Keratinocyte (primary cell): Measurements from ENCODE around the gene GPR153. TPM values are rescaled to one million over a fixed set of nuclear protein-coding genes. Genes with fewer than 3 reads are reported as not detected.

ENCODE experiments used
- DNase-seq: peaks from one replicate; pipeline ENCODE4 v3.0.0-alpha.2; 2011; ENCODE audit warnings: low read depth, missing footprints, low spot score
- FAIRE-seq: peaks from 2 replicates; lab custom pipeline; 2011; peaks lifted over from hg19 to GRCh38; lab: Jason Lieb, UNC
- H2AFZ ChIP-seq: 2 replicates; pipeline ENCODE4 v1.6.0; 2012; ENCODE audit warnings: low read length, control low read depth, inconsistent platforms; ENCODE audit not compliant: control insufficient read depth
- H3K27ac ChIP-seq: 2 replicates; pipeline ENCODE4 v1.5.1; 2011; ENCODE audit warnings: low read length; ENCODE audit not compliant: control insufficient read depth, insufficient read depth
- H3K27me3 ChIP-seq: 3 replicates; pipeline ENCODE4 v1.6.0; 2011; ENCODE audit warnings: low read length; ENCODE audit not compliant: control insufficient read depth, insufficient read depth; ENCODE audit errors: extremely low read depth
- H3K36me3 ChIP-seq, 2 experiments: 2 replicates in 1 of 2; 3 replicates in 1 of 2; pipeline ENCODE4 v1.5.1; 2011; ENCODE audit warnings: low read length in 2 of 2, mild to moderate bottlenecking in 1 of 2; ENCODE audit not compliant: control insufficient read depth in 2 of 2, insufficient read depth in 2 of 2; ENCODE audit errors: extremely low read depth in 1 of 2
- H3K4me1 ChIP-seq: 3 replicates; pipeline ENCODE4 v1.5.1; 2011; ENCODE audit warnings: low read length; ENCODE audit not compliant: control insufficient read depth, insufficient read depth; ENCODE audit errors: extremely low read depth
- H3K4me2 ChIP-seq: 3 replicates; pipeline ENCODE4 v1.6.0; 2011; ENCODE audit warnings: low read depth, low read length; ENCODE audit not compliant: control insufficient read depth, insufficient read depth; ENCODE audit errors: extremely low read depth
- H3K4me3 ChIP-seq, 3 experiments: fragments of 200-600 bp in 1 of 3; sonication (generic) in 1 of 3; 2 replicates in 2 of 3; 3 replicates in 1 of 3; pipeline ENCODE4 v1.5.1; 2011 to 2016; ENCODE audit warnings: low read length in 3 of 3, mild to moderate bottlenecking in 3 of 3, control low read depth in 2 of 3, inconsistent platforms in 1 of 3, low read depth in 1 of 3, mixed read lengths in 1 of 3, mixed run types in 1 of 3, moderate library complexity in 1 of 3; ENCODE audit not compliant: control insufficient read depth in 2 of 3, insufficient read depth in 2 of 3; ENCODE audit errors: extremely low read depth in 1 of 3
- H3K79me2 ChIP-seq: 2 replicates; pipeline ENCODE4 v1.6.0; 2012; ENCODE audit warnings: low read length; ENCODE audit not compliant: control insufficient read depth, insufficient read depth
- H3K9ac ChIP-seq: 3 replicates; pipeline ENCODE4 v1.6.0; 2011; ENCODE audit warnings: low read length; ENCODE audit not compliant: control insufficient read depth, insufficient read depth; ENCODE audit errors: extremely low read depth
- H3K9me1 ChIP-seq: 3 replicates; pipeline ENCODE4 v1.6.0; 2011; ENCODE audit warnings: low read length; ENCODE audit not compliant: control insufficient read depth, insufficient read depth; ENCODE audit errors: extremely low read depth
- H3K9me3 ChIP-seq: 2 replicates; pipeline ENCODE4 v1.5.1; 2012; ENCODE audit warnings: low read depth, low read length; ENCODE audit not compliant: control insufficient read depth
- H4K20me1 ChIP-seq: 3 replicates; pipeline ENCODE4 v1.6.0; 2011; ENCODE audit warnings: low read length; ENCODE audit not compliant: control insufficient read depth, insufficient read depth; ENCODE audit errors: extremely low read depth
- EZH2 ChIP-seq: IDR thresholded peaks from one replicate; pipeline ENCODE4 v1.6.1; 2012; ENCODE audit warnings: inconsistent platforms, mild to moderate bottlenecking, low read length, moderate library complexity
- dilution Hi-C: fragments of 300-500 bp; cut with MboI; formaldehyde crosslinking; loops from one replicate; pipeline ENCODE4 v1.7.0; 2020; ENCODE audit warnings: low sequenced_read_pairs; ENCODE audit not compliant: extremely low pct_ligation_motif_present
- polyA plus RNA-seq, 5 experiments: library from polyadenylated mRNA; depleted of rRNA in 3 of 5; stranded (reverse) in 3 of 5; stranded (forward) in 1 of 5; unstranded in 1 of 5; fragments of >200 nt; gene quantifications; 1 replicate in 1 of 5; 2 replicates in 3 of 5; 3 replicates in 1 of 5; pipeline versions ENCODE4 v1.2.1 to v1.2.3, GENCODE V29; 2011 to 2012; ENCODE audit warnings: missing spikeins in 2 of 5, low read depth in 1 of 5, low replicate concordance in 1 of 5
- TF ChIP-seq, protein P1 (sequence below), 3 experiments: IDR thresholded peaks in 1 of 3; conservative IDR thresholded peaks in 1 of 3; optimal IDR thresholded peaks in 1 of 3; 2 replicates in 2 of 3; 3 replicates in 1 of 3; pipeline versions ENCODE3 to v1.5.1; 2011; ENCODE audit warnings: low read length in 3 of 3, mild to moderate bottlenecking in 3 of 3, moderate library complexity in 2 of 3, control low read depth in 1 of 3, inconsistent platforms in 1 of 3; ENCODE audit not compliant: insufficient read depth in 2 of 3; ENCODE audit errors: extremely low read depth in 1 of 3

The GPR153 gene
- polyA plus RNA-seq, 1 donor (not counting 4 experiments of a cell fraction or from before 2014, with no cell fraction given) = 7.2 TPM

- H3K4me1 ChIP-seq = peaks cover 15% of the 10 kb centered on the region
- peaks cover 3% of the 10 kb centered on the region for H3K9me1 ChIP-seq
- TF ChIP-seq, protein P1, sequence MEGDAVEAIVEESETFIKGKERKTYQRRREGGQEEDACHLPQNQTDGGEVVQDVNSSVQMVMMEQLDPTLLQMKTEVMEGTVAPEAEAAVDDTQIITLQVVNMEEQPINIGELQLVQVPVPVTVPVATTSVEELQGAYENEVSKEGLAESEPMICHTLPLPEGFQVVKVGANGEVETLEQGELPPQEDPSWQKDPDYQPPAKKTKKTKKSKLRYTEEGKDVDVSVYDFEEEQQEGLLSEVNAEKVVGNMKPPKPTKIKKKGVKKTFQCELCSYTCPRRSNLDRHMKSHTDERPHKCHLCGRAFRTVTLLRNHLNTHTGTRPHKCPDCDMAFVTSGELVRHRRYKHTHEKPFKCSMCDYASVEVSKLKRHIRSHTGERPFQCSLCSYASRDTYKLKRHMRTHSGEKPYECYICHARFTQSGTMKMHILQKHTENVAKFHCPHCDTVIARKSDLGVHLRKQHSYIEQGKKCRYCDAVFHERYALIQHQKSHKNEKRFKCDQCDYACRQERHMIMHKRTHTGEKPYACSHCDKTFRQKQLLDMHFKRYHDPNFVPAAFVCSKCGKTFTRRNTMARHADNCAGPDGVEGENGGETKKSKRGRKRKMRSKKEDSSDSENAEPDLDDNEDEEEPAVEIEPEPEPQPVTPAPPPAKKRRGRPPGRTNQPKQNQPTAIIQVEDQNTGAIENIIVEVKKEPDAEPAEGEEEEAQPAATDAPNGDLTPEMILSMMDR (optimal IDR thresholded peaks at IDR 0.05 in 1 of 3, IDR thresholded peaks at IDR 0.05 in 1 of 3, conservative IDR thresholded peaks at IDR 0.05 in 1 of 3; ENCODE audit: extremely low read depth in 1 of 3, insufficient read depth in 2 of 3, low read length in 3 of 3) = no peak
- no peak overlapping the region for H3K4me3 ChIP-seq
- dilution Hi-C loops = no loop called here
- H3K27me3 ChIP-seq = no peaks in the 10 kb centered on the region
- no peak overlapping the region for H3K27ac ChIP-seq
- no peak for DNase-seq
- H3K79me2 ChIP-seq = no peaks in the 10 kb centered on the region
- H3K36me3 ChIP-seq = peaks cover 6% of the 10 kb centered on the region in 2 experiments
- FAIRE-seq = no peak
- H3K9ac ChIP-seq = no peak overlapping the region
- no peaks in the 10 kb centered on the region for H4K20me1 ChIP-seq
- H3K9me3 ChIP-seq = no peaks in the 10 kb centered on the region
- H3K4me2 ChIP-seq = no peak overlapping the region
- H2AFZ ChIP-seq = no peak overlapping the region
Observed at GRCh38 chr1:6254691-6255090, 6.2 kb downstream of the GPR153 start.

- Histone ChIP-seq H3K79me2 (no peaks in the 10 kb centered on the region), H3K4me1 (peaks cover 2% of the 10 kb centered on the region), H3K9me1 (peaks cover 1% of the 10 kb centered on the region), H3K4me2 (no peak overlapping the region), H3K27me3 (peaks cover 4% of the 10 kb centered on the region), H3K27ac (no peak overlapping the region), H2AFZ (no peak overlapping the region), H3K4me3 (no peak overlapping the region), H3K9ac (no peak overlapping the region), H3K9me3 (no peaks in the 10 kb centered on the region), H4K20me1 (peaks cover 3% of the 10 kb centered on the region), H3K36me3 (peaks cover 6% of the 10 kb centered on the region in 2 experiments)
- TF ChIP-seq EZH2 = no peak
- TF ChIP-seq, protein P1 (optimal IDR thresholded peaks at IDR 0.05 in 1 of 3, IDR thresholded peaks at IDR 0.05 in 1 of 3, conservative IDR thresholded peaks at IDR 0.05 in 1 of 3; ENCODE audit: extremely low read depth in 1 of 3, insufficient read depth in 2 of 3, low read length in 3 of 3) = no peak
- dilution Hi-C loops = no loop called here
- no peak for FAIRE-seq
- DNase-seq = no peak
Observed at GRCh38 chr1:6253380-6253779, 7.5 kb downstream of the GPR153 start.
